Keratinocyte (primary cell): ENCODE results near the gene STAC2.

Source experiments
- CTCF ChIP-seq, 3 experiments: IDR thresholded peaks in 1 of 3; conservative IDR thresholded peaks in 1 of 3; optimal IDR thresholded peaks in 1 of 3; 2 replicates in 2 of 3; 3 replicates in 1 of 3; pipeline versions ENCODE3 to v1.5.1; 2011; ENCODE audit warnings: low read length in 3 of 3, mild to moderate bottlenecking in 3 of 3, moderate library complexity in 2 of 3, control low read depth in 1 of 3, inconsistent platforms in 1 of 3; ENCODE audit not compliant: insufficient read depth in 2 of 3; ENCODE audit errors: extremely low read depth in 1 of 3
- EZH2 ChIP-seq: IDR thresholded peaks from one replicate; pipeline ENCODE4 v1.6.1; 2012; ENCODE audit warnings: inconsistent platforms, mild to moderate bottlenecking, low read length, moderate library complexity

DNA sequence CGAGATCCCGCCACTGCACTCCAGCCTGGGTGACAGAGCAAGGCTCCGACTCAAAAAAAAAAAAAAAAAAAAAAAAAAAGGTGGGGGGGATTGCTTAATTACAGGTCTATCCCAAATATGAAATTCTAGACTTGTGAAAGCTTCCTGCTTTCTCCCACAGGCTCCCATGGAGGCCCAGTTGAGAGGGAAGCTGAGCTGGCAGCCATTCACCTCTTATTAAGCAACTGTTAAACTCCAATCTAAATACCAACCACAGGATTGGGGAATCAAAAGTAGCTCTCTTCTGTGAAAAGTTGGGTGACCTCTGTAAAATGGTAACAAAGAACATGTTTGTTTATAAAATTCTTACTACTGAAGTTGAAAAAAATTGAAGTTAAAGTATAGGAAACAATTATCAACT, 45.8 kb upstream of the STAC2 start:
- TF ChIP-seq EZH2 (no peak), CTCF (optimal IDR thresholded peaks at IDR 0.05 in 1 of 3, IDR thresholded peaks at IDR 0.05 in 1 of 3, conservative IDR thresholded peaks at IDR 0.05 in 1 of 3; ENCODE audit: extremely low read depth in 1 of 3, insufficient read depth in 2 of 3, low read length in 3 of 3) (no peak)
